GM19397 (cell line): ENCODE data around the gene SLC13A3.

ENCODE experiments used
- ATAC-seq: cut with Tn5 transposase; IDR thresholded peaks from one replicate; pipeline ENCODE4 v1.9.1; 2021; ENCODE audit warnings: mild to moderate bottlenecking, moderate library complexity; ENCODE audit not compliant: unreplicated experiment

SLC13A3 gene

GRCh38 chr20:46545077-46545826 lies 106.0 kb downstream of the SLC13A3 start:
- no peak for ATAC-seq

- ATAC-seq, result no peak
These were observed 106.7 kb downstream of the SLC13A3 start for GRCh38 chr20:46544576-46544975.

- ATAC-seq, result no peak
These were observed 107.3 kb downstream of the SLC13A3 start for GRCh38 chr20:46543959-46544358.

- no peak for ATAC-seq
These were observed 108.2 kb downstream of the SLC13A3 start for GRCh38 chr20:46543033-46543432.

- ATAC-seq, result no peak
These were observed 109.9 kb downstream of the SLC13A3 start for GRCh38 chr20:46541229-46541935.

GRCh38 chr20:46539113-46539512 lies 112.1 kb downstream of the SLC13A3 start:
- ATAC-seq, result no peak

GRCh38 chr20:46530640-46531039 lies 120.6 kb downstream of the SLC13A3 start:
- ATAC-seq, result no peak

- ATAC-seq, result no peak
These were observed 127.4 kb downstream of the SLC13A3 start for GRCh38 chr20:46523696-46524328.

GRCh38 chr20:46523108-46523507 lies 128.2 kb downstream of the SLC13A3 start:
- ATAC-seq, result no peak

GRCh38 chr20:46520976-46521579 lies 130.2 kb downstream of the SLC13A3 start:
- ATAC-seq, result no peak

- ATAC-seq, result no peak
These were observed 130.7 kb downstream of the SLC13A3 start for GRCh38 chr20:46520540-46520939.

- ATAC-seq, result no peak
These were observed 131.7 kb downstream of the SLC13A3 start for GRCh38 chr20:46519471-46520068.

GRCh38 chr20:46512943-46513844 lies 138.1 kb downstream of the SLC13A3 start, which contains the start of gene ZNF334:
ZNF334 (minus strand) TSS chr20:46513559; CDS start chr20:46512102, 1,457 bp downstream.
- no peak for ATAC-seq

GRCh38 chr20:46509523-46509922 lies 141.7 kb downstream of the SLC13A3 start:
- no peak for ATAC-seq
